ENCODE data around the gene NR4A1. TPM values are rescaled to one million over a fixed set of nuclear protein-coding genes. Genes with fewer than 3 reads are reported as not detected.

Gene NR4A1
- total RNA-seq, 1 donor from 2014 or later: 2.3 TPM

GRCh38 chr12:52082026-52082668 is 30.9 kb downstream of the NR4A1 start:
- no peaks in the 10 kb centered on the region for H3K9me3 Mint-ChIP-seq (ENCODE audit: unreplicated experiment)
- no peak for FAIRE-seq
- Histone ChIP-seq H3K4me2 (ENCODE audit: low read length) (peak overlapping the region; percentile 51), H3K9ac (ENCODE audit: low read length) (peak overlapping the region; percentile 42), H3K9me3 (ENCODE audit: insufficient read depth, low read depth, low read length) (no peaks in the 10 kb centered on the region), H3K4me1 (ENCODE audit: insufficient read depth, low read length) (peaks cover 15% of the 10 kb centered on the region), H3K27me3 (ENCODE audit: insufficient read depth, low read length) (no peaks in the 10 kb centered on the region), H4K20me1 (ENCODE audit: insufficient read depth, low read length) (peaks cover 64% of the 10 kb centered on the region), H3K36me3 (ENCODE audit: insufficient read depth, low read length) (peaks cover 7% of the 10 kb centered on the region), H3K4me3 (ENCODE audit: insufficient read depth, low read depth, low read length) (no peak overlapping the region), H3K79me2 (ENCODE audit: insufficient read depth, low read length) (peaks cover 16% of the 10 kb centered on the region), H3K27ac (ENCODE audit: low read depth, low read length) (no peak overlapping the region), H2AFZ (ENCODE audit: low read depth, low read length) (no peak overlapping the region)
- TF ChIP-seq EZH2 (IDR thresholded peaks at IDR 0.05; ENCODE audit: insufficient read depth, low read length) (no peak), CTCF (IDR thresholded peaks at IDR 0.05; ENCODE audit: insufficient read depth, low read depth, low read length) (no peak)
- H3K27ac Mint-ChIP-seq (ENCODE audit: unreplicated experiment): peak overlapping the region; percentile 23
- H3K4me1 Mint-ChIP-seq (ENCODE audit: low read depth, unreplicated experiment): peaks cover 16% of the 10 kb centered on the region
- DNase-seq (ENCODE audit: low read depth): peak; percentile 53
- peaks cover 15% of the 10 kb centered on the region for H3K36me3 Mint-ChIP-seq (ENCODE audit: low read depth, unreplicated experiment)
- peaks cover 11% of the 10 kb centered on the region for H3K27me3 Mint-ChIP-seq (ENCODE audit: low read depth, unreplicated experiment)
- H3K4me3 Mint-ChIP-seq (ENCODE audit: unreplicated experiment): peak overlapping the region; percentile 40

DNA sequence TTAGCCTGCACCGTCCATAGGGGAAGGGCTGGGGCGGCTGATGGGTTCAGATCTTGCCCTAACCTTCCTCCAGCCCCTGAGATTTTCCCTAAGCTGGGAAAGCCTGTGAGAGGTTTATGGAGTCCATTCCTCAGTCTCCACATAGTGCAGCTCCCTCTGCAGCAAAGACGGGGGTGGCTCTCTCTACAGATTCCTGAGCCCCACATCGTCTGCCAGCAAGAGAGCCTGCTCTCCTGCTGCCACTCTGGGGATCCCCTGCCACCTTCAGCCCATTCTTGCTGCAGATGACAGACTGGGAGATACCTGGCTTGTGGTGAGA is 31.4 kb downstream of the NR4A1 start:
- no peak overlapping the region for H3K4me3 Mint-ChIP-seq (ENCODE audit: unreplicated experiment)

More for the DNA sequence above, 31.4 kb downstream of the NR4A1 start:
- Histone ChIP-seq H3K27me3 (ENCODE audit: insufficient read depth, low read length) (peaks cover 2% of the 10 kb centered on the region), H3K9ac (ENCODE audit: low read length) (peak overlapping the region; percentile 42), H3K27ac (ENCODE audit: low read depth, low read length) (no peak overlapping the region), H3K4me2 (ENCODE audit: low read length) (peak overlapping the region; percentile 51), H2AFZ (ENCODE audit: low read depth, low read length) (no peak overlapping the region), H3K4me3 (ENCODE audit: insufficient read depth, low read depth, low read length) (no peak overlapping the region), H4K20me1 (ENCODE audit: insufficient read depth, low read length) (peaks cover 61% of the 10 kb centered on the region), H3K36me3 (ENCODE audit: insufficient read depth, low read length) (peaks cover 5% of the 10 kb centered on the region), H3K79me2 (ENCODE audit: insufficient read depth, low read length) (peaks cover 14% of the 10 kb centered on the region), H3K9me3 (ENCODE audit: insufficient read depth, low read depth, low read length) (no peaks in the 10 kb centered on the region), H3K4me1 (ENCODE audit: insufficient read depth, low read length) (peaks cover 15% of the 10 kb centered on the region)
- TF ChIP-seq CTCF (IDR thresholded peaks at IDR 0.05; ENCODE audit: insufficient read depth, low read depth, low read length) (no peak), EZH2 (IDR thresholded peaks at IDR 0.05; ENCODE audit: insufficient read depth, low read length) (no peak)
- H3K9me3 Mint-ChIP-seq (ENCODE audit: unreplicated experiment): no peaks in the 10 kb centered on the region
- H3K27ac Mint-ChIP-seq (ENCODE audit: unreplicated experiment): peak overlapping the region; percentile 23
- H3K27me3 Mint-ChIP-seq (ENCODE audit: low read depth, unreplicated experiment): peaks cover 16% of the 10 kb centered on the region
- FAIRE-seq: no peak
- DNase-seq (ENCODE audit: low read depth): no peak
- H3K36me3 Mint-ChIP-seq (ENCODE audit: low read depth, unreplicated experiment): peaks cover 14% of the 10 kb centered on the region
- peaks cover 16% of the 10 kb centered on the region for H3K4me1 Mint-ChIP-seq (ENCODE audit: low read depth, unreplicated experiment)

Data from astrocyte (in vitro differentiated cells and primary cell).